ENCODE measurements around the gene MRPL58. TPM values are rescaled to one million over a fixed set of nuclear protein-coding genes. Genes with fewer than 3 reads are reported as not detected.
A peak's percentile ranks its signal among the peaks of the same experiment; 100 is the strongest.

MRPL58 gene
- total and polyA plus RNA-seq, 2 experiments from 2014 or later = 38.0 to 66.7 TPM

DNA sequence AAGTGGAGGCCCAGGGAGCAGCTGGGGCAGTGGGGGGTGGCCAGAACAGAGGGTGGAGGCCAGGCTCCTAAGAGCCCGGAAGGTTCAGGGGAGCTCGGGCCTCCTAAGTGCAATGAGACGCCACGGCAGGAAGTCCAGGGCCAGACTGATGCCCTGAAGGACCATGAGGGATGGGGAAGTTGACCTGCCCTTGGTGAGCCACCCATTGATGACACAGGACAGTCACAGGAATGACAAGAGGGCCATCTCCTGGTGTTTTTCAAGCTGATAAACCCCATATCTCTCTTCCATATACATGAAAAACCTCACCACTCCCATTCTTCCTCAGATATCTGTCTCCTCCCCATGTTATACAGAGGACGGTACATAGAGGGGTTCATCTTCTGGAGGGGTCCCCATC, 5.8 kb upstream of the MRPL58 start:
- no peak for DNase-seq (ENCODE audit: low spot score)
- no peak for ATAC-seq
- Mint-ChIP-seq H3K9me3 (no peaks in the 10 kb centered on the region; the same call in 2 of the 3 replicates), H3K27ac (no peak overlapping the region), H3K4me1 (peaks cover 12% of the 10 kb centered on the region), H3K4me3 (no peak overlapping the region; the same call in 2 of the 3 replicates), H3K36me3 (ENCODE audit: low read depth) (peaks cover 11% of the 10 kb centered on the region), H3K27me3 (ENCODE audit: insufficient read depth, low read depth, poor library complexity) (peaks cover 2% of the 10 kb centered on the region)
- no peak for TF ChIP-seq ZNF114 (CRISPR knock-in tag; IDR thresholded peaks at IDR 0.05)
- TF ChIP-seq, protein P1, sequence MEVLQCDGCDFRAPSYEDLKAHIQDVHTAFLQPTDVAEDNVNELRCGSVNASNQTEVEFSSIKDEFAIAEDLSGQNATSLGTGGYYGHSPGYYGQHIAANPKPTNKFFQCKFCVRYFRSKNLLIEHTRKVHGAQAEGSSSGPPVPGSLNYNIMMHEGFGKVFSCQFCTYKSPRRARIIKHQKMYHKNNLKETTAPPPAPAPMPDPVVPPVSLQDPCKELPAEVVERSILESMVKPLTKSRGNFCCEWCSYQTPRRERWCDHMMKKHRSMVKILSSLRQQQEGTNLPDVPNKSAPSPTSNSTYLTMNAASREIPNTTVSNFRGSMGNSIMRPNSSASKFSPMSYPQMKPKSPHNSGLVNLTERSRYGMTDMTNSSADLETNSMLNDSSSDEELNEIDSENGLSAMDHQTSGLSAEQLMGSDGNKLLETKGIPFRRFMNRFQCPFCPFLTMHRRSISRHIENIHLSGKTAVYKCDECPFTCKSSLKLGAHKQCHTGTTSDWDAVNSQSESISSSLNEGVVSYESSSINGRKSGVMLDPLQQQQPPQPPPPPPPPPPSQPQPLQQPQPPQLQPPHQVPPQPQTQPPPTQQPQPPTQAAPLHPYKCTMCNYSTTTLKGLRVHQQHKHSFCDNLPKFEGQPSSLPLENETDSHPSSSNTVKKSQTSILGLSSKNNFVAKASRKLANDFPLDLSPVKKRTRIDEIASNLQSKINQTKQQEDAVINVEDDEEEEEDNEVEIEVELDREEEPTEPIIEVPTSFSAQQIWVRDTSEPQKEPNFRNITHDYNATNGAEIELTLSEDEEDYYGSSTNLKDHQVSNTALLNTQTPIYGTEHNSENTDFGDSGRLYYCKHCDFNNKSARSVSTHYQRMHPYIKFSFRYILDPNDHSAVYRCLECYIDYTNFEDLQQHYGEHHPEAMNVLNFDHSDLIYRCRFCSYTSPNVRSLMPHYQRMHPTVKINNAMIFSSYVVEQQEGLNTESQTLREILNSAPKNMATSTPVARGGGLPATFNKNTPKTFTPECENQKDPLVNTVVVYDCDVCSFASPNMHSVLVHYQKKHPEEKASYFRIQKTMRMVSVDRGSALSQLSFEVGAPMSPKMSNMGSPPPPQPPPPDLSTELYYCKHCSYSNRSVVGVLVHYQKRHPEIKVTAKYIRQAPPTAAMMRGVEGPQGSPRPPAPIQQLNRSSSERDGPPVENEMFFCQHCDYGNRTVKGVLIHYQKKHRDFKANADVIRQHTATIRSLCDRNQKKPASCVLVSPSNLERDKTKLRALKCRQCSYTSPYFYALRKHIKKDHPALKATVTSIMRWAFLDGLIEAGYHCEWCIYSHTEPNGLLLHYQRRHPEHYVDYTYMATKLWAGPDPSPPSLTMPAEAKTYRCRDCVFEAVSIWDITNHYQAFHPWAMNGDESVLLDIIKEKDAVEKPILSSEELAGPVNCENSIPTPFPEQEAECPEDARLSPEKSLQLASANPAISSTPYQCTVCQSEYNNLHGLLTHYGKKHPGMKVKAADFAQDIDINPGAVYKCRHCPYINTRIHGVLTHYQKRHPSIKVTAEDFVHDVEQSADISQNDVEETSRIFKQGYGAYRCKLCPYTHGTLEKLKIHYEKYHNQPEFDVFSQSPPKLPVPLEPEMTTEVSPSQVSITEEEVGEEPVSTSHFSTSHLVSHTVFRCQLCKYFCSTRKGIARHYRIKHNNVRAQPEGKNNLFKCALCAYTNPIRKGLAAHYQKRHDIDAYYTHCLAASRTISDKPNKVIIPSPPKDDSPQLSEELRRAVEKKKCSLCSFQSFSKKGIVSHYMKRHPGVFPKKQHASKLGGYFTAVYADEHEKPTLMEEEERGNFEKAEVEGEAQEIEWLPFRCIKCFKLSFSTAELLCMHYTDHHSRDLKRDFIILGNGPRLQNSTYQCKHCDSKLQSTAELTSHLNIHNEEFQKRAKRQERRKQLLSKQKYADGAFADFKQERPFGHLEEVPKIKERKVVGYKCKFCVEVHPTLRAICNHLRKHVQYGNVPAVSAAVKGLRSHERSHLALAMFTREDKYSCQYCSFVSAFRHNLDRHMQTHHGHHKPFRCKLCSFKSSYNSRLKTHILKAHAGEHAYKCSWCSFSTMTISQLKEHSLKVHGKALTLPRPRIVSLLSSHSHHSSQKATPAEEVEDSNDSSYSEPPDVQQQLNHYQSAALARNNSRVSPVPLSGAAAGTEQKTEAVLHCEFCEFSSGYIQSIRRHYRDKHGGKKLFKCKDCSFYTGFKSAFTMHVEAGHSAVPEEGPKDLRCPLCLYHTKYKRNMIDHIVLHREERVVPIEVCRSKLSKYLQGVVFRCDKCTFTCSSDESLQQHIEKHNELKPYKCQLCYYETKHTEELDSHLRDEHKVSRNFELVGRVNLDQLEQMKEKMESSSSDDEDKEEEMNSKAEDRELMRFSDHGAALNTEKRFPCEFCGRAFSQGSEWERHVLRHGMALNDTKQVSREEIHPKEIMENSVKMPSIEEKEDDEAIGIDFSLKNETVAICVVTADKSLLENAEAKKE (CRISPR knock-in tag; IDR thresholded peaks at IDR 0.05) = no peak
- TF ChIP-seq, protein P2, sequence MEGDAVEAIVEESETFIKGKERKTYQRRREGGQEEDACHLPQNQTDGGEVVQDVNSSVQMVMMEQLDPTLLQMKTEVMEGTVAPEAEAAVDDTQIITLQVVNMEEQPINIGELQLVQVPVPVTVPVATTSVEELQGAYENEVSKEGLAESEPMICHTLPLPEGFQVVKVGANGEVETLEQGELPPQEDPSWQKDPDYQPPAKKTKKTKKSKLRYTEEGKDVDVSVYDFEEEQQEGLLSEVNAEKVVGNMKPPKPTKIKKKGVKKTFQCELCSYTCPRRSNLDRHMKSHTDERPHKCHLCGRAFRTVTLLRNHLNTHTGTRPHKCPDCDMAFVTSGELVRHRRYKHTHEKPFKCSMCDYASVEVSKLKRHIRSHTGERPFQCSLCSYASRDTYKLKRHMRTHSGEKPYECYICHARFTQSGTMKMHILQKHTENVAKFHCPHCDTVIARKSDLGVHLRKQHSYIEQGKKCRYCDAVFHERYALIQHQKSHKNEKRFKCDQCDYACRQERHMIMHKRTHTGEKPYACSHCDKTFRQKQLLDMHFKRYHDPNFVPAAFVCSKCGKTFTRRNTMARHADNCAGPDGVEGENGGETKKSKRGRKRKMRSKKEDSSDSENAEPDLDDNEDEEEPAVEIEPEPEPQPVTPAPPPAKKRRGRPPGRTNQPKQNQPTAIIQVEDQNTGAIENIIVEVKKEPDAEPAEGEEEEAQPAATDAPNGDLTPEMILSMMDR (conservative IDR thresholded peaks at IDR 0.05; ENCODE audit: low read depth in 2 of 2) = peak in 1 of 2 experiments; percentile 19; a peak in 1 of 4 replicates
- Histone ChIP-seq H3K4me1 (ENCODE audit: insufficient read depth) (peaks cover 8% of the 10 kb centered on the region), H3K27me3 (ENCODE audit: insufficient read depth) (no peaks in the 10 kb centered on the region), H3K9me2 (ENCODE audit: insufficient read depth) (no peaks in the 10 kb centered on the region), H3K27ac (ENCODE audit: low read depth) (no peak overlapping the region), H3K36me3 (ENCODE audit: insufficient read depth) (no peaks in the 10 kb centered on the region), H3K4me3 (no peak overlapping the region), H3K4me2 (no peak overlapping the region), H2AFZ (no peak overlapping the region), H4K20me1 (replicated peaks; ENCODE audit: insufficient read depth) (no peaks in the 10 kb centered on the region; the same call in 1 of the 2 replicates), H3F3A (replicated peaks; ENCODE audit: low read depth) (peaks cover 4% of the 10 kb centered on the region), H3K79me2 (replicated peaks; ENCODE audit: insufficient read depth) (no peaks in the 10 kb centered on the region)

GRCh38 chr17:75008373-75008772, 4.1 kb upstream of the MRPL58 start:
- no peak for DNase-seq (ENCODE audit: low spot score)
- peaks cover 14% of the 10 kb centered on the region for H3K4me1 ChIP-seq (ENCODE audit: insufficient read depth)
- no peaks in the 10 kb centered on the region; the same call in 1 of the 2 replicates for H4K20me1 ChIP-seq (replicated peaks; ENCODE audit: insufficient read depth)
- peaks cover 4% of the 10 kb centered on the region for H3K79me2 ChIP-seq (replicated peaks; ENCODE audit: insufficient read depth)
- H2AFZ ChIP-seq = no peak overlapping the region
- H3K4me3 Mint-ChIP-seq = no peak overlapping the region
- H3K4me3 ChIP-seq = no peak overlapping the region
- peaks cover 20% of the 10 kb centered on the region for H3K4me1 Mint-ChIP-seq
- no peaks in the 10 kb centered on the region for H3K9me2 ChIP-seq (ENCODE audit: insufficient read depth)
- no peaks in the 10 kb centered on the region for H3K36me3 ChIP-seq (ENCODE audit: insufficient read depth)
- peaks cover 13% of the 10 kb centered on the region for H3F3A ChIP-seq (replicated peaks; ENCODE audit: low read depth)
- no peaks in the 10 kb centered on the region; the same call in 2 of the 3 replicates for H3K9me3 Mint-ChIP-seq
- H3K27ac ChIP-seq (ENCODE audit: low read depth) = no peak overlapping the region
- no peak for ATAC-seq
- no peak overlapping the region for H3K4me2 ChIP-seq
- H3K27me3 Mint-ChIP-seq (ENCODE audit: insufficient read depth, low read depth, poor library complexity) = peaks cover 4% of the 10 kb centered on the region
- H3K27me3 ChIP-seq (ENCODE audit: insufficient read depth) = no peaks in the 10 kb centered on the region
- H3K36me3 Mint-ChIP-seq (ENCODE audit: low read depth) = peaks cover 3% of the 10 kb centered on the region
- no peak overlapping the region for H3K27ac Mint-ChIP-seq
- TF ChIP-seq ETS1 (IDR thresholded peaks at IDR 0.05) (no peak), EZH2 (IDR thresholded peaks at IDR 0.05; ENCODE audit: low read depth, unreplicated experiment) (no peak), EZH2phosphoT487 (IDR thresholded peaks at IDR 0.05; ENCODE audit: unreplicated experiment) (no peak), JUNB (IDR thresholded peaks at IDR 0.05; ENCODE audit: unreplicated experiment) (no peak), CREB1 (CRISPR knock-in tag; IDR thresholded peaks at IDR 0.05; ENCODE audit: low read depth) (no peak), REST (IDR thresholded peaks at IDR 0.05; ENCODE audit: unreplicated experiment) (no peak)
